ENCODE measurements around the gene DPEP2.
A peak's percentile ranks its signal among the peaks of the same experiment; 100 is the strongest.
"Not testable (repeated sequence)": the region's sequence is repeated elsewhere in the genome, so short reads cannot be mapped to it uniquely, and the experiment has no call there.

Gene DPEP2

GRCh38 chr16:68003031-68003430, 3.7 kb upstream of the DPEP2 start:
- DNase-seq, result no peak

DNA sequence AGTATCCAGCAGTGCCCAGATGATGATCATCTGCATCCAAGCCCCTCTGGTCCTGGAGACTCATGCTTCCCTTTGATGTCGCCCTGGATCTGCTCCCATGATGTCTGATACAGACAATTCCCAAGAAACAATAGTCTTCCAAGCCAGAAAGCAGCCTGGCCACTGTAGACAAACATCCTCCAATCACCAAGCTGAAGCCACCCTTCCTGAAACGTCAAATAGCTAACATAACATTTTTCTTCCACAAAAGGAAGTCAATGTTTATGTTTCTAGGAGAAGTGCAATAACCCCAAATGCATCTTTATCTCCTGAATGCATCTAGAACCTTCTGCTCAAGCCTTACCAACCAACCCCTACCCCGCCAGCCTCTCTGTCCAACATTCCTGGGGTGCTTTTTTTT, 1.2 kb upstream of the DPEP2 start:
- DNase-seq, result no peak

- DNase-seq, result no peak
Observed at GRCh38 chr16:67999985-68000384, 701 bp upstream of the DPEP2 start.

DNA sequence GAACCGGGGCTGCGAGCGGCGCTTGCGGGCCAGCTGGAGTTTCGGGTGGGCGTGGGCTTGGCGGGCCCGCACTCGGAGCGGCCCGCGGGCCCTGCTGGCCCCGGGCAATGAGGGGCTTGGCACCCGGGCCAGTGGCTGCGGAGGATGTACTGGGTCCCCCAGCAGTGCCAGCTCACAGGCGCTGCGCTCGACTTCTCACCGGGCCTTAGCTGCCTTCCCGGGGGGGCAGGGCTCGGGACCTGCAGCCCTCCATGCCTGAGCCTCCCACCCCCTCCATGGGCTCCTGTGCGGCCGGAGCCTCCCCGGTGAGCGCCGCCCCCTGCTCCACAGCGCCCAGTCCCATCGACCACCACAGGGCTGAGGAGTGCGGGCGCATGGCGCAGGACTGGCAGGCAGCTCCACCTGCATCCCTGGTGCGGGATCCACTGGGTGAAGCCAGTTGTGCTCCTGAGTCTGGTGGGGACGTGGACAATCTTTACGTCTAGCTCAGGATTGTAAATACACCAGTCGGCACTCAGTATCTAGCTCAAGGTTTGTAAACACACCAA, 979 bp downstream of the DPEP2 start:
- not testable (repeated sequence) for DNase-seq

- DNase-seq, result no peak
Observed at GRCh38 chr16:67996666-67997065, 2.6 kb downstream of the DPEP2 start.

DNA sequence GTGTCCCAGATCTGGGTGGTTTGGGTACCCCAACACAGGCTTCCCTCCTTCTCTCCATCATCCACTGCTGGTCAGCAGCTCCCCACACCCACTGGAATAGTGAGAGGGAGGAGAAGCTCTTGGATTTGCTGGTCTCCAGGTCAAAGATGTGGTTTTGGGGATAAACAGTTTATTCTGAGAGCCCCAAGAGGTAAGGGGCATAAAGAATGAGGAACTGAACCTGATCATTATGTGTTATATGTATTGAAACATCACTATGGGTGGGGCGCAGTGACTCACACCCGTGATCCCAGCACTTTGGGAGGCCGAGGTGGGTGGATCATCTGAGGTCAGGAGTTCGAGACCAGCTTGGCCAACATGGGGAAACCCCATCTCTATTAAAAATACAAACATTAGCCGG, 3.9 kb downstream of the DPEP2 start:
- DNase-seq, result no peak

GRCh38 chr16:67994040-67994408, 5.3 kb downstream of the DPEP2 start:
- not testable (repeated sequence) for DNase-seq

GRCh38 chr16:67993207-67994039, 5.9 kb downstream of the DPEP2 start:
- DNase-seq, result peak; percentile 40

GRCh38 chr16:67992661-67993206, 6.5 kb downstream of the DPEP2 start:
- no peak for DNase-seq

- DNase-seq, result no peak
Observed at GRCh38 chr16:67990018-67990386, 9.3 kb downstream of the DPEP2 start.

- no peak for DNase-seq
Observed at GRCh38 chr16:67989322-67990017, 9.8 kb downstream of the DPEP2 start.

GRCh38 chr16:67988675-67989074, 10.6 kb downstream of the DPEP2 start:
- DNase-seq, result no peak

- no peak for DNase-seq
Observed at GRCh38 chr16:67987460-67988160, 11.7 kb downstream of the DPEP2 start.

DNA sequence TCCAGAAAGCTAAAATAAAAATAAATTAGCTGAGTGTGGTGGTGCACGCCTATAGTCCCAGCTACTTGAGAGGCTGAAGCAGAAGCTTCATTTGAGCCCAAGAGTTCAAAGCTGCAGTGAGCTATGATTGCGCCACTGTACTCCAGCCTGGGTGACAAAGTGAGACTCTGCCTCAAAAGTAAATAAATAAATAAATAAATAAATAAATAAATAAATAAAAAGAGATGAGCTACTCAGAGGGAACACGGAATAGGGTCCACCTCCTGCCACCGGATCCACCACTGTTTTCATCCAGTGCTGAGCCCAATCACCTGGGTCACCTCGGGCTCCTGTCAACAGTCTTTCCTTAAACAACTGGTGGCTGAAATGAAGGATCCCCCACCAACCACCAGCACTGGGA, 12.3 kb downstream of the DPEP2 start:
- DNase-seq, result no peak

DNA sequence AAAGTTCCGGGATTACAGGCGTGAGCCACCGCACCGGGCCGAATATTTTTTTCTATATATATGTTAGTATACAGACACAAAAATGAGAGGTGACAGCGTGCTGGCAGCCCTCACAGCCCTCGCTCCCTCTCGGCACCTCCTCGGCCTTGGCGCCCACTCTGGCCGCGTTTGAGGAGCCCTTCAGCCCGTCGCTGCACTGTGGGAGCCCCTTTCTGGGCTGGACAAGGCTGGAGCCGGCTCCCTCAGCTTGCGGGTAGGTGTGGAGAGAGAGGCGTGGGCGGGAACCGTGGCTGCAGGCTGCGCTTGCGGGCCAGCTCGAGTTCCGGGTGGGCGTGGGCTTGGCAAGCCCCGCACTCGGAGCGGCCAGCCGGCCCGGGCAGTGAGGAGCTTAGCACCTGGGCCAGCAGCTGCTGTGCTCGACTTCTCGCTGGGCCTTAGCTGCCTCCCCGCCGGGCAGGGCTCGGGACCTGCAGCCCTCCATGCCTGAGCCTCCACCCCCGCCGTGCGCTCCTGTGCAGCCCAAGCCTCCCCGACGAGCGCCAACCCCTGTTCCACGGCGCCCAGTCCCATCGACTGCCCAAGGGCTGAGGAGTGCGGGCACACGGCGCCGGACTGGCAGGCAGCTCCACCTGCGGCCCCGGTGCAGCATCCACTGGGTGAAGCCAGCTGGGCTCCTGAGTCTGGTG, 17.1 kb downstream of the DPEP2 start:
- DNase-seq, result no peak

GRCh38 chr16:67979955-67980678, 19.2 kb downstream of the DPEP2 start, which contains the start of gene DPEP3:
TSS of gene DPEP3 (minus strand) at chr16:67980499. CDS start at chr16:67980380, 119 bp downstream.
- DNase-seq, result no peak

DNA sequence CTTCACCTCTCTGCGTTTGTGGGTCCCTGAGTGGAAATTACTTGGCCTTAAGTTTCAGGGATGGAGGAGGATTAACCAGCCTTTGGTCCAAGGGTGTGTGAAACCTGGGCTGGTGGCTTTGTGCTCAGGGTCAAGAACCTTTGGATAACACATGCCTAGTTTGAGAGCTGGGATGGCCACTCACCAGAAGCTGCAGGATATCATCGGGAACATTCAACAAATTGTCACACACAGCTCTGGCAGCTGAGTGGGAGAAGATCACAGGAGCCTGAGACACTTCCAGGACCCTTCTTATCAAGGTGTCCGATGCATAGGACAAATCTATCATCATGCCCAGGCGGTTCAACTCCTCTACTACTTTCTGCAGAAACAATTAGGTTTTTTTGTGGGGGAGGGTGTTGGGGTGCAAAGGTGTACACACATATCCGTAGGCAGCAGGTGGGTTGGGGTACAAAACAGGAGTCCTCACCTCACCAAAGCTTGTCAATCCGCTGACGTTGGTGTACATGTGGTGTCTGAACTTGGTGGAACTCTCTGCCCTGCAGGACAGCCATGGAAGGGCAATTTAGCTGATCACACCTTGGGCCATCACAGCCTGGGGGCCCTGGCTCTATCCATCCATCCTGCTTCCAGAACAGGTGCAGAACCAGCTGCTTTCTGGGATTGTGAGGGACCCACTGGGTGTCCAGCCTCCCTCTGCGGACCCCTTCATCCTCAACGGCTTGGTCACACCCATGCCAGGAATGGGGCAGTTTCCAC, 21.6 kb downstream of the DPEP2 start:
- no peak for DNase-seq

- DNase-seq, result no peak
Observed at GRCh38 chr16:67977005-67977404, 22.3 kb downstream of the DPEP2 start.

- DNase-seq, result no peak
Observed at GRCh38 chr16:67976205-67976604, 23.1 kb downstream of the DPEP2 start.

DNA sequence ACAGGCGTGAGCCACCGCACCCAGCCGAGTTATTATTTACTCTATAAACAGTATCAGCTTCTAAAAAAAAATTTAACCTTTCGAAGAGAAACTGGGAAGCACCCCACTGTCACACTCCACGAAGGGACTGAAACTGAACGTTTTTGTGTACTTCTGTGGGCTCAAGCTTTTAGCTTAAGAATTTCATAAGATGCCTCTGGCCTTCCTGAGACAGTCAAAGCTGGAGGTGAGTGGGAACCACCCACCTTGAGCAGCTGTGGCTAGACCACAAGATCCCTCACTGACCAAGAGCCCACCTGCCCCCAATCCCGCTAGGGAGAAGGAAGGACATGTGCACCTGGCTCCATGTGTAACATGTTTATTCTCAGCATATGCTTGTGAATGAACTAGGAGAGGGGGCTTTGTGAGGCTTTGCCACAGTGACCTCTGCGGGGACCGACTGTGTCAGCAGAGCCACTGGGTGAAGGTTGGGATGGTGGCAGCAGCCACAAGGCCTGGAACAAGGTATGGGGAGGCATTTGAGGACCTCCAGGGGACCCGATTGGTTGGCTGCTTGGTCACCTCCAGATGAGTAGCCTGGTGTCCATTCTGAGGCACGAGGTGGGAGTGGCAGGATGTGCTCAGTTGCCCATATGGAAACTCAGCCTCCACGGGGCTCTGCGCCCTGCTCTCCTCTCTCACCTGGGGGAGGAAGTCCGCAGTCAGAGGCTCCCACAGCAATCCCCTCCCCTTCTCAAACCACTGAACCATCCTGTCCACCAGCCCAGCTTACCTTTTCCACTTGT, 23.8 kb downstream of the DPEP2 start:
- no peak for DNase-seq
